HG02973 (cell line): ENCODE measurements around the gene RAB9A.

ENCODE experiments used
- ATAC-seq: cut with Tn5 transposase; IDR thresholded peaks from one replicate; pipeline ENCODE4 v1.9.1; 2021; ENCODE audit warnings: moderate library complexity; ENCODE audit not compliant: unreplicated experiment

The RAB9A gene

DNA sequence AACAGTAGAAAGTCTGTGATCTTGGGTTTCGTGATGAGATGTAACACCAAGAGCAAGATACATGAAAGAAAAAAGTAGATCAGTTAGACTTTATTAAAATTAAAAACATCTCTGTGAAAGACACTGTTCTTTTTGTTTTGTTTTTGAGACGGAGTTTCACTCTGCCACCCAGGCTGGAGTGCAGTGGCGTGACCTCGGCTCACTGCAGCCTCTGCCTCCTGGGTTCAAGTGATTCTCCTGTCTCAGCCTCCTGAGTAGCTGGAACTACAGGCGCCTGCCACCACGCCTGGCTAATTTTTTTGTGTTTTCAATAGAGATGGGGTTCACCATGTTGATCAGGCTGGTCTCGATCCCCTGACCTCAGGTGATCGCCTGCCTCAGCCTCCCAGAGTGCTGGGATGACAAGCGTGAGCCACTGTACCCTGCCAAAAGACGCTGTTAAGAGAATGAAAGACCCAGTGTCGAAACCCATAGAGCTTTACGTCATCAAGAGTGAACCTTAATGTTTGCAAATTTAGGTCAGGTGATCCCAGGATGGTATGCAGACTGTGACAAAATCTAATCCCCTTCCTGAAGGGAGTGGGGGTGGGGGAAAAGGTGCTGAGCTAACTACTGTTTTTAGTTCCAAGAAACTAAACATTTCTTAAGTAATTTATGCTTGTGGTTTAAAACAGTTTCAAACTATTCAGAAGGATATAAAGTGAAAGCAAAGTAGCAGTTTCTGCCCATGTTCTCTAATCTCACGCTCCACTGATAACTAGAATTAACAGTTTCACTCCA lies 53.7 kb downstream of the RAB9A start:
- peak; percentile 85 for ATAC-seq

GRCh38 chrX:13747836-13748235 lies 58.9 kb downstream of the RAB9A start:
- ATAC-seq = no peak

DNA sequence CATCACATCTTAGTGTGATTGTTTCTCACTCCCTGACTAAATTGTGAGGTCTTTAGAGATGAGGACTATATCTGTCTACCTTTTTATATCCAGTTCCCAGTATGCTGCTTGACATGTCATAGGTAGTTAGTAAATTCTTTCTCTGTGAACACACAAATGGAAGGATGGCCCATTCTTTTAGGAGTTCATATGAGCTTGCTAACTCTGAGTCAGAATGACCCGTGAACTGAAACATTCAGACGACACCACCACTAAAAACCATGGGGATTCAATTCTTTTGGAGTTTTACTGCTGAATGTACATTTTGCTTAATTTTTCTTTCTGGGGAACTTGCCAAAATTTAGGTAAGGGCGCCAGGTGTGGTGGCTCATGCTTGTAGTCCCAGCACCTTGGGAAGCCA lies 59.6 kb downstream of the RAB9A start:
- ATAC-seq = no peak

DNA sequence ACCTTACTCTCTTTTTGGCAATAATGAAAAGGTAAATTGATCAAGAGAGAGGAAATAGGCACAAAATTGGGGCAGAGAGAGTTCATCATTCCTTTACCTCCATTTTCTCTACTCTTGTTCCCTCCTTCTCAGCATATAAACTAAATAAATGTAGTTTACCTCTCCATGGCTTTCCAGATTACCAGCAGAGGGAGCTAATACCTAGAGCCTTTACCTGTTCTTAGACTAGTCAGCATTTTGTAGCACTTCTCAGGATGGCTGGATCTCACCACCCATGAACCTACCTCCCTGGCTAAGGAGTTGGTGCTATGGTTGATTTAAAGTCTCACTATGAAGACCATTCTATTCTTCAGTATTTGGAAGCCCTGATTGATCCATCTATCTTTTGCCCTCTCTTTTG lies 61.3 kb downstream of the RAB9A start:
- ATAC-seq = no peak

- ATAC-seq = peak; percentile 50
Measured at GRCh38 chrX:13750812-13751211, 61.9 kb downstream of the RAB9A start.

DNA sequence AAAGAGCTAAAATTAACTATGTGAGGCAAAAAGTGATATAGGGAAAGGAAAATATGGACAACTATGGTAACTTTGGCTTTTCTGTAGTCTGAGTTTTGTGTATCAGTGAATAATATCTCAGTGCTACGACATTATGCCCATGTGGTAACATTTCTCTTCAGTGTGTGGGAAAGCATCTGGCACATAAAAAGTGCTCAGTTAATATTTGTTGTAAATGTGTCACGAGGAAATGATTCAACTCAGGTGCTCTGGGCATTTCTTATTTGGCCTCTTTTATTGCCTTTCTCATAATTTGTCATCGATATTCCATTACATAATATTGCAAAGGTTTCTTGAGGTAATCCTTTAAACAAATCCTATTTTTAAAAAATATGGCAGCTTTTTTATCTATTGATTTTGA lies 63.2 kb downstream of the RAB9A start:
- no peak for ATAC-seq

DNA sequence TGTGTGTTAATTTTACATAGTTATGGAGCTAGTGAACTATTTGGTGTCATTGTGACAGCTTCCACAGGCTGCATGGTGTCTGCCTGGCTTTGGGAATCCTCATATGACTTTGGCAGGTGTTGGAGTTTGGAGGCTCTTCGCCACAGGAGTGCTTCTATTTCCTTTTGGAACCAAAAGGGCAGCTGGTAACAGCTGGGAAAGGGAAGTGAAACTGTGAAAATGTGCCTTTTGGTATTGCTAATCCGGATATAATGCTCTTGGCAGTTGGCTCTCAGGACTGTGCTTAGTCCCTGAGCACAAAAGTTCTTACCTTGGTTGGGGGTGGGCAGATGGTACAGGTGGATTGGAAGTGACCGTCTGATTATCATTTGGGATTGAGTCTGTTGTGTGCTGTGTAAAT lies 63.7 kb downstream of the RAB9A start:
- ATAC-seq = peak; percentile 68

- ATAC-seq = no peak
Measured at GRCh38 chrX:13754765-13755164, 65.8 kb downstream of the RAB9A start.

DNA sequence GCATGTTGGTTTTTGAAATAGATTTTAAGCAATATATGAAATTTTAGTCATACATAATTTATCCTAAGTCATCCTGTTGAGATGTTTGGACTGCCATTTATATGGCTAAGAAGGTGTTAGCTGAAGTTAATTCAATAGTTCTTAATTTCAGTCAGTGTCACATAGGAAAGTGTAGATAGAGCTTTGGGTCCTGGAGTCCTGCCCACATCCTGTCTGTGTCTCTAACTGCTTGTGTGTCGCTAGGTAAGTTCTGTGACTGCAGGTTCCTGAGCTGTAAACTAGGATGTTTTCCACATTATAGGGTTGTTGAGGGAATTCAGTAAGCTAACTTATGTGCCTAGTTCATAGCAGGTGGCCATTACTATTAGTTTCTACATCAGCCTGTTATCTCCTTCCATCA lies 66.3 kb downstream of the RAB9A start:
- no peak for ATAC-seq

GRCh38 chrX:13756381-13756780 lies 67.5 kb downstream of the RAB9A start:
- ATAC-seq = no peak

DNA sequence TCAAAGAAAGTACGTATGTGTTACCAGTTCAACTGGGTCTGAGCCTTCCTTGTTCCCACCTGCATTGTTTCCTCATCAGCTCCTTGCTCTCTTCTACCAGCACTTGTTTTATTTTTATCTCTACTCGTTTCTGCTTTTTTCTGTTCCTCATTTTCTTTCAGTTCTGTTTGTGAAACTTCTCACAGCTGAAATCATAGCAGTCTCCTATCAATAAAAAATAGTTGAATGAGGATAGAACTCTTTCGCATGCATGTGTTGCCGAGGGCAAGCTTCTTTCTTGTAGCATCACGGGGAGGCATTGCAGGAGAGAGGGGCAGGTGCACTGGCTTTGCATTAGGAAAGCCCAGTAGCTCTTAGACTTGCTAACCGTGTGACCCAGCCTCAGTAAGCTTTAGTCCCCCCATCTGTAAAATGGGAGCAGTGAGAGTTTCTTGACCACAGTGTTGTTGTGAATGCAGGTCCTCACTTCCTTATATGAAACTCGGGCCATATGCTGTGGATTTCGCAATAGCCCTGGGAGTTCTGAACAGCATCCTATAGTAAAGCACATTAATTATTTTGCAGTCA lies 70.3 kb downstream of the RAB9A start:
- peak; percentile 53 for ATAC-seq
